LNCaP clone FGC (cell line): ENCODE data around the gene ZNF367.
"Not testable (repeated sequence)": the region's sequence is repeated elsewhere in the genome, so short reads cannot be mapped to it uniquely, and the experiment has no call there.

ENCODE experiments used
- DNase-seq: peaks from one replicate; pipeline ENCODE4 v3.0.0-alpha.2; 2011; ENCODE audit warnings: low read depth
- H3K4me3 ChIP-seq: 2 replicates; pipeline ENCODE4 v1.5.1; 2011; ENCODE audit warnings: mild to moderate bottlenecking, low read depth, low read length, control low read depth
- TF ChIP-seq, protein P1 (sequence below): IDR thresholded peaks from 2 replicates; pipeline ENCODE4 v1.5.1; 2012; ENCODE audit warnings: mild to moderate bottlenecking; ENCODE audit not compliant: control insufficient read depth, insufficient read depth; ENCODE audit errors: extremely low read depth

The ZNF367 gene

DNA sequence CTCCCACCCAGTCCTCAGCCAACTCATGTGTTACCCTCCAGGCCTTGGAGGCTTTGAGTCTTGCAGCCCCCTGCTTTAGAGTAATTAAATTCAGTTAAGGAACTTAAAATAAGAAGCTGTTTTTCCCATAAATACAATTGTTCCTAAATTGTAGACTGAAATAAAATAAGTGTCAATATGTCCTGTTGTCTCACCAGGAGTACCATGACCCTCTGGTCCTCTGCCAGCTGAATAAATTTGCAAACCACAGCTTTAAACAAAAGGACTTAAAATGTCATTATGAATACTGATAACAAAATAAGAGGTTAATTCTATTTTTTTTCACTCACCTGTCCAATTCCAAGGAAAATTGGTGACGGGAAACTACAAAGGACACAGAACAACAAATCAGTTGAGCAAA is 50.2 kb downstream of the ZNF367 start:
- no peak for DNase-seq
- TF ChIP-seq, protein P1, sequence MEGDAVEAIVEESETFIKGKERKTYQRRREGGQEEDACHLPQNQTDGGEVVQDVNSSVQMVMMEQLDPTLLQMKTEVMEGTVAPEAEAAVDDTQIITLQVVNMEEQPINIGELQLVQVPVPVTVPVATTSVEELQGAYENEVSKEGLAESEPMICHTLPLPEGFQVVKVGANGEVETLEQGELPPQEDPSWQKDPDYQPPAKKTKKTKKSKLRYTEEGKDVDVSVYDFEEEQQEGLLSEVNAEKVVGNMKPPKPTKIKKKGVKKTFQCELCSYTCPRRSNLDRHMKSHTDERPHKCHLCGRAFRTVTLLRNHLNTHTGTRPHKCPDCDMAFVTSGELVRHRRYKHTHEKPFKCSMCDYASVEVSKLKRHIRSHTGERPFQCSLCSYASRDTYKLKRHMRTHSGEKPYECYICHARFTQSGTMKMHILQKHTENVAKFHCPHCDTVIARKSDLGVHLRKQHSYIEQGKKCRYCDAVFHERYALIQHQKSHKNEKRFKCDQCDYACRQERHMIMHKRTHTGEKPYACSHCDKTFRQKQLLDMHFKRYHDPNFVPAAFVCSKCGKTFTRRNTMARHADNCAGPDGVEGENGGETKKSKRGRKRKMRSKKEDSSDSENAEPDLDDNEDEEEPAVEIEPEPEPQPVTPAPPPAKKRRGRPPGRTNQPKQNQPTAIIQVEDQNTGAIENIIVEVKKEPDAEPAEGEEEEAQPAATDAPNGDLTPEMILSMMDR = no peak
- H3K4me3 ChIP-seq = no peak overlapping the region

DNA sequence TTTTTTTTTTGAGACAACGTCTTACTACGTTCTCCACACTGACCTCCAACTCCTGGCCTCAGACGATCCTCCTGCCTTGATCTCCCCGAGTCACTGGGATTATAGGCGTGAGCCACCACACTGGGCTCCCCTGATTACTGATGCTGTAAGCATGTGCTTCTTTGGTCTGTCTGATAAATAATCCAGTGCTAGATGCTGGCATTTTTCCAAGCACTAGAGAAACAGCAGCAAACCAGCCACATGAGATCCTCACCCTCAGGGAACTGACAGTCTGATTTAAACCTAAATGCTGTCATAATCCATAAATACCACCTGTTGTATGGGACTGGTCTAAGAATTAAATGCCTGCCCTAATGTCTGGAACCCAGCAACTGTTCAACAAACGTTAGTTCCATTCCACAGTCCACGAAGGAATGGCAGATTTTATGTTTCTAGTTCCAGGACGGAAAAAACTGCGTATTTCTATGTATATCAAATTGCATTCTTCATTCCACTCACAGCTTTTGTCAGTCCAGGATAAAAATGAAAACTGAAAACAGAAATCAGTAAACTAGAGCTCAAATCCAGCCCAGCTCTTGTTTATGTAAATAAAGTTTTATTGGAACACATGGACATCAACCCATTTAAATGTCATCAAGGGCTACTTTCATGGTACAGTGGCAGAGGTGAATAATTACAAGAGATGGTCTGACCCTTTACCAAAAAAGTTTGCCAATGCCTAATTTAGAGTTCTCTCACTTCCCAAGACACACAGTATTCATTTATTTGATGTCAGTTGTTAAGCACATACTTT is 54.8 kb downstream of the ZNF367 start:
- H3K4me3 ChIP-seq = no peak overlapping the region
- TF ChIP-seq, protein P1 = no peak
- DNase-seq = no peak

DNA sequence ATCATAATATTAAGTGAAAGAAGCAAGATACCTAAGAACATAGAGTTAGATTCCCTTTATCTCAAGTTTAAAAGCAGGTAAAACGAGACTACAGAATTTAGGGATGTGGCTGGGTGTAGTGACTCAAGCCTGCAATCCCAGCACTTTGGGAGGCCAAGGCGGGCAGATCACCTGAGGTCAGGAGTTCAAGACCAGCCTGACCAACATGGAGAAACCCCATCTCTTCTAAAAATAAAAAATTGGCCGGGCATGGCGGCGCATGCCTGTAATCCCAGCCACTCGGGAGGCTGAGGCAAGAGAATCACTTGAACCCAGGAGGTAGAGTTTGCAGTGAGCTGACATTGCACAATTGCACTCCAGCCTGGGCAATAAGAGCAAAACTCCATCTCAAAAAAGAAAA is 56.1 kb downstream of the ZNF367 start:
- not testable (repeated sequence) for DNase-seq, H3K4me3 ChIP-seq

DNA sequence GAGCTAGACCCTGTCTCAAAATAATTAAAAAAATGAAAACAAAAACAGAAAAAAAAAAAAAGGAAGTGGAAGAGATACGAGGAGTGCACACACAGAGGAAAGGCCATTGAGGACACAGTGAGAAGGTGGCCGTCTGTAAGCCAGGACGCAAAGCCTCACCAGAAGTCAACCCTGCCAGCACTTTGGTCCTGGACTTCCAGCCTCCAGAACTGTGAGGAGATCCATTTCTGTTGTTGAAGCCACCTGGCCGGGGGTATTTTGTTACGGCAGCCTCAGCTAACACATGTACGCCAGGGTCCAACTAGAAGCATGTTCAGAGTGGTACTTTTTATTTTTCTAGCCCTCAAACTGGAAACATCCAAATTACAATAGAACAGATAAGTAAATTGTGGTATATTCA is 56.5 kb downstream of the ZNF367 start:
- TF ChIP-seq, protein P1 = no peak
- DNase-seq = no peak
- H3K4me3 ChIP-seq = no peak overlapping the region

DNA sequence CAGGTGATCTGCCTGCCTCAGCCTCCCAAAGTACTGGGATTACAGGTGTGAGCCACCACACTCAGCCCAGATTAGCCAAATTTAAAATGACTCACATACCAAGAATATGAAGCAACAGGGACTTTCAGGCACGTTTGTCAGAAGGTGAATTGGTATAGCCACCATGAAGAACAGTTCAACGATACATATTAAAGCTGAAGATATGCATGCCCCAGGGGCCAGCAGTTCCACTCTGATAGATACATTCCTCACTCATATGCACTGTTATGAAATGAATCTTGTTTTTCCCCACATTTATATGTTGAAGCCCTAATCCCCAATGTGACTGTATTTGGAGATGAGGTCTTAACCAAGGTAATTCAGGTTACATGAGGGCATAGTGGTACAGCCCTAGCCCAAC is 57.2 kb downstream of the ZNF367 start:
- DNase-seq = no peak
- TF ChIP-seq, protein P1 = no peak
- no peak overlapping the region for H3K4me3 ChIP-seq

DNA sequence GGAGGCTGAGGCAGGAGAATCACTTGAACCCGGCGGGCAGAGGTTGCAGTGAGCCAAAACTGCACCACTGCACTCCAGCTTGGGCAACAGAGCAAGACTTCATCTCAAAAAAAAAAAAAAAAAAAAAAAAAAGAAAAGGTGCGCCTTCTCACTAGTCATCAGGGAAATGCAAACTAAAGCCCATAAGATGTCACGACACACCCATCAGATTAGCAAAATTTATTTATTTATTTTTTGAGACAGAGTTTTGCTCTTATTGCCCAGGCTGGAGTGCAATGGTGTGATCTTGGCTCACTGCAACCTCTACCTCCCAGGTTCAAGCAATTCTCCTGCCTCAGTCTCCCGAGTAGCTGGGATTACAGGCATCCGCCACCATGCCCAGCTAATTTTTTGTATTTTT is 57.6 kb downstream of the ZNF367 start:
- not testable (repeated sequence) for DNase-seq, H3K4me3 ChIP-seq

DNA sequence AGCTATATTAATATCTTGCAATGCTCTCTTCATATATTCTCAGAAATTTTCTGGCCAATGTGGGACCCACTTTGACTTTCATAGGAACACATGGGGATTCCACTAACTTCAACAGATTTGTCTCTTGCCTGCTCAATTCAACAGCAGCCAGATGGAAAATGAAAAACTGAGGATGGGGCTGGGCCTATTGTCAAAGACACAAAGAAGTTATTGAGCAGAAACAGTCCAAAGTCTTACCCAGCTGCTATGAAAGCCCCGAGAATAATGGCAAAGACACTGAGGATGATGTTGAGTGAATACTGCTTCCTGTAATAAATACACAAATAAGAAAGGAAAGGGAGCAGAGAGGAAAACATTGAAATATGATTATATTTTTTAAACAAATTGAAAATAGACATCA is 67.3 kb downstream of the ZNF367 start:
- no peak overlapping the region for H3K4me3 ChIP-seq
- TF ChIP-seq, protein P1 = no peak
- no peak for DNase-seq

DNA sequence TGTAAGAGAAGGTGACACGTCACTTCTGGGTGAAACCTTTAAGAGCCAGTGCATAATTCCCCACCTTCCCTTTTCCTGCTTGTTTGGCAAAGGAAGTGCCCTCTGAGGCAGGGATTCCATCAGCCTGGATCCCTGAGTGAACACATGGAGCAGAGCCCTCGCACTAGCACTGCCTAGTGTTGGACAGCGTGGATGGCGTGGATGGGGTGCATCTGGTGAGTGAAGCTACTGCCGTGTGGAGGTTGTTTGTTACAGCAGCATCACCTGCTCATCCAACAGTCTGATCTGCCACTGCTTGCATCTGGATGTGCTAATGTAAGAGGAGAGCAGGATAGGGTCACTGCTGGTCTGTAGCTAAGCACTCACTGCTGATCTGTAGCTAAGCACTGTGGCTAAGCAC is 69.9 kb downstream of the ZNF367 start:
- DNase-seq = no peak
- TF ChIP-seq, protein P1 = no peak
- H3K4me3 ChIP-seq = no peak overlapping the region
